NAMALWA (cell line): Measurements from ENCODE around the gene KDM3B.
A peak's percentile ranks its signal among the peaks of the same experiment; 100 is the strongest.

Experiments
- DNase-seq: peaks from one replicate; pipeline ENCODE4 v3.0.0-alpha.2; 2015; ENCODE audit warnings: low spot score

KDM3B gene

GRCh38 chr5:138349852-138350562, 2.5 kb upstream of the KDM3B start:
- DNase-seq = peak; percentile 26

- no peak for DNase-seq
Observed at GRCh38 chr5:138350563-138350890, 2.0 kb upstream of the KDM3B start.

GRCh38 chr5:138351056-138351455, 1.4 kb upstream of the KDM3B start:
- no peak for DNase-seq

GRCh38 chr5:138351517-138351916, 968 bp upstream of the KDM3B start:
- DNase-seq = no peak

GRCh38 chr5:138352722-138353559, 456 bp downstream of the KDM3B start:
- DNase-seq = peak; percentile 72

- DNase-seq = peak; percentile 81
Observed at GRCh38 chr5:138353560-138354080, 1.1 kb downstream of the KDM3B start.

- DNase-seq = peak; percentile 26
Observed at GRCh38 chr5:138354387-138354786, 1.9 kb downstream of the KDM3B start.

- DNase-seq = peak; percentile 90
Observed at GRCh38 chr5:138354926-138355378, 2.5 kb downstream of the KDM3B start.

- no peak for DNase-seq
Observed at GRCh38 chr5:138359621-138360020, 7.1 kb downstream of the KDM3B start.

GRCh38 chr5:138360941-138361452, 8.5 kb downstream of the KDM3B start:
- no peak for DNase-seq

- no peak for DNase-seq
Observed at GRCh38 chr5:138364576-138364975, 12.1 kb downstream of the KDM3B start.

GRCh38 chr5:138366632-138367382, 14.3 kb downstream of the KDM3B start:
- DNase-seq = no peak

GRCh38 chr5:138369261-138369660, 16.8 kb downstream of the KDM3B start:
- DNase-seq = no peak

GRCh38 chr5:138369706-138370105, 17.2 kb downstream of the KDM3B start:
- no peak for DNase-seq

GRCh38 chr5:138370537-138370936, 18.1 kb downstream of the KDM3B start:
- DNase-seq = no peak

- DNase-seq = no peak
Observed at GRCh38 chr5:138371454-138371853, 19.0 kb downstream of the KDM3B start.

- DNase-seq = no peak
Observed at GRCh38 chr5:138372225-138372624, 19.7 kb downstream of the KDM3B start.

GRCh38 chr5:138372653-138373052, 20.2 kb downstream of the KDM3B start:
- no peak for DNase-seq

- no peak for DNase-seq
Observed at GRCh38 chr5:138382347-138382746, 29.9 kb downstream of the KDM3B start.

GRCh38 chr5:138385660-138386059, 33.2 kb downstream of the KDM3B start:
- no peak for DNase-seq

- DNase-seq = no peak
Observed at GRCh38 chr5:138386290-138386689, 33.8 kb downstream of the KDM3B start.

GRCh38 chr5:138389332-138389731, 36.8 kb downstream of the KDM3B start:
- no peak for DNase-seq
